ENCODE measurements around the gene PHLPP1. TPM values are rescaled to one million over a fixed set of nuclear protein-coding genes. Genes with fewer than 3 reads are reported as not detected.

Gene PHLPP1
- polyA plus RNA-seq, 1 experiment, result 5.6 TPM

DNA sequence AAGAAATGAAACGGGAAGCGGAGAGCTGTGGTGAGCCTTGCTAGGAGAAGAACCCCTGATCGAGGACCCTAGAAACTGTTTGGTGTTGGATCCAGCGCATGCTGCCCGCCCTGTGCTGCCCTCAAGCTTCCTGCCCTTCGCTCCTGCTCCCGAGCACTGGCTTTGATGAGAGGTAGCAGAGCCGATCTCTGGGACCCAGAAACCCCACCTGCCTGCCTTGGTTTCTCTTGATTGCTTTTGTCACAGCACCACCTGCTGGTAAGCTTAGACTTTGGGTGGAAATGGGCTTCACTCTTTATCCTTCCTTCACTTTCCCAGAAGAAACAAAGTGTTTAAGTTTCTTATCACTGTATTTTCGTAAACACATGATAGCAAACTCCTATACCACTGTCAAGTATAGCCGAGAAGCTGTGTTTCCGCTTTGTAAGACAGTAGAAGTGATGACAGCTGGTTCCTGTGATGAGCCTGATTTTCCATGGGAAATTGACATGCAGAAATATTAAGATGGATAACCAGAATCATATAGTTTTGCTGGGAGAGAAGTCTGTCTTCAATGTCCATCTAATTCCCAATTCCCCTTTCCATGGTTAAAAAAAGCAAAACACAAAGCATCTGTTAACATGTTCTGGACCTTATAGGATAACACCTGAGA lies 267.4 kb downstream of the PHLPP1 start:
- Histone ChIP-seq H3K27me3 (ENCODE audit: control insufficient read depth, insufficient read depth, low read length) (no peaks in the 10 kb centered on the region), H3K27ac (ENCODE audit: low read depth, low read length) (no peak overlapping the region), H3K9me3 (ENCODE audit: control insufficient read depth, insufficient read depth, low read length) (no peaks in the 10 kb centered on the region; the same call in 1 of the 2 replicates), H3K4me3 (ENCODE audit: low read depth, low read length) (no peak overlapping the region)
- ChIA-PET POLR2A (no interaction called here), CTCF (interaction anchor here (0.5 to 7.9 kb wide), 50 partner anchors 10 to 557 kb away, joined by 3 to 211 read pairs (median 4); partner anchors contain the start of genes PHLPP1 and ZCCHC2)
- peak; percentile 11 for DNase-seq (ENCODE audit: low read depth, low spot score)
- TF ChIP-seq, protein P1, sequence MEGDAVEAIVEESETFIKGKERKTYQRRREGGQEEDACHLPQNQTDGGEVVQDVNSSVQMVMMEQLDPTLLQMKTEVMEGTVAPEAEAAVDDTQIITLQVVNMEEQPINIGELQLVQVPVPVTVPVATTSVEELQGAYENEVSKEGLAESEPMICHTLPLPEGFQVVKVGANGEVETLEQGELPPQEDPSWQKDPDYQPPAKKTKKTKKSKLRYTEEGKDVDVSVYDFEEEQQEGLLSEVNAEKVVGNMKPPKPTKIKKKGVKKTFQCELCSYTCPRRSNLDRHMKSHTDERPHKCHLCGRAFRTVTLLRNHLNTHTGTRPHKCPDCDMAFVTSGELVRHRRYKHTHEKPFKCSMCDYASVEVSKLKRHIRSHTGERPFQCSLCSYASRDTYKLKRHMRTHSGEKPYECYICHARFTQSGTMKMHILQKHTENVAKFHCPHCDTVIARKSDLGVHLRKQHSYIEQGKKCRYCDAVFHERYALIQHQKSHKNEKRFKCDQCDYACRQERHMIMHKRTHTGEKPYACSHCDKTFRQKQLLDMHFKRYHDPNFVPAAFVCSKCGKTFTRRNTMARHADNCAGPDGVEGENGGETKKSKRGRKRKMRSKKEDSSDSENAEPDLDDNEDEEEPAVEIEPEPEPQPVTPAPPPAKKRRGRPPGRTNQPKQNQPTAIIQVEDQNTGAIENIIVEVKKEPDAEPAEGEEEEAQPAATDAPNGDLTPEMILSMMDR (IDR thresholded peaks at IDR 0.05; ENCODE audit: low read depth, low read length), result peak; percentile 85

DNA sequence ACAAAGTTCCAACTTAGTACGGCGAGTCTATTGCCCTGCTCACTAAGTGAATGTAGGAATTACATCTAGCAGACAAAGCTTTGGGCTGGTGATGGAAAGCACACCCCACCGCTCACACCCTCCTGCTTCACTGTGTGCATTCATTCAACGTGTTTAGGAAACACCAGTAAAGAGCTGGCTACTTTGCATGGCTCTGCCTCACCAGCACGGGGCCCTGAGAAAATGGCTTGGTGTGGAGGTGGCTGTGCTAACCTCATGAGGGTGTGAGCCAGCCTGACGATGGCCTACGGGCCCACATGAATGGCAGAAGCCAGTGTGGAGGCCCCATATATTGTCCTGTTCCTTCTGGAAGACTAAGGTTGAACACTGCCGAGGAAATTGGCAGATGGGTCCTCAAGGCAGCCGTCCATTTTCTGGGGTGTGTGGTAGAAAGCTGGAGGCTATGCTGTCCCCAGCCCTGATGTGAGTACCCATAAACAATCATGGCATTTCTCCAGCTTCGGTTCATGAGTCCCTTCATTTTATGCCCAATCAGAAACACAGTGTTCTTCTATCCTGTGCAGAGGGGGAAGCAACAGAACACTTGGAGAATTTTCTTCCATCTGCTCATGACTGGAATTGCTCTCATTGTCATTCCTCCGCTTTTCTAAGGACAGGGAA lies 269.4 kb downstream of the PHLPP1 start:
- Histone ChIP-seq H3K9me3 (ENCODE audit: control insufficient read depth, insufficient read depth, low read length) (no peaks in the 10 kb centered on the region), H3K27ac (ENCODE audit: low read depth, low read length) (no peak overlapping the region), H3K27me3 (ENCODE audit: control insufficient read depth, insufficient read depth, low read length) (peaks cover 5% of the 10 kb centered on the region), H3K4me3 (ENCODE audit: low read depth, low read length) (no peak overlapping the region)
- TF ChIP-seq, protein P1 (IDR thresholded peaks at IDR 0.05; ENCODE audit: low read depth, low read length), result no peak
- DNase-seq (ENCODE audit: low read depth, low spot score), result no peak
- CTCF ChIA-PET, result interaction anchor here (0.7 to 2.0 kb wide), 5 partner anchors 269 to 460 kb away, joined by 3 to 10 read pairs (median 4); no protein-coding TSS in a partner anchor
- POLR2A ChIA-PET, result no interaction called here

GRCh38 chr18:62986490-62986889 lies 271.1 kb downstream of the PHLPP1 start:
- Histone ChIP-seq H3K27me3 (ENCODE audit: control insufficient read depth, insufficient read depth, low read length) (peaks cover 5% of the 10 kb centered on the region), H3K9me3 (ENCODE audit: control insufficient read depth, insufficient read depth, low read length) (no peaks in the 10 kb centered on the region; the same call in 1 of the 2 replicates), H3K27ac (ENCODE audit: low read depth, low read length) (no peak overlapping the region), H3K4me3 (ENCODE audit: low read depth, low read length) (no peak overlapping the region)
- DNase-seq (ENCODE audit: low read depth, low spot score), result no peak
- ChIA-PET CTCF (no interaction called here), POLR2A (no interaction called here)
- TF ChIP-seq, protein P1 (IDR thresholded peaks at IDR 0.05; ENCODE audit: low read depth, low read length), result no peak

DNA sequence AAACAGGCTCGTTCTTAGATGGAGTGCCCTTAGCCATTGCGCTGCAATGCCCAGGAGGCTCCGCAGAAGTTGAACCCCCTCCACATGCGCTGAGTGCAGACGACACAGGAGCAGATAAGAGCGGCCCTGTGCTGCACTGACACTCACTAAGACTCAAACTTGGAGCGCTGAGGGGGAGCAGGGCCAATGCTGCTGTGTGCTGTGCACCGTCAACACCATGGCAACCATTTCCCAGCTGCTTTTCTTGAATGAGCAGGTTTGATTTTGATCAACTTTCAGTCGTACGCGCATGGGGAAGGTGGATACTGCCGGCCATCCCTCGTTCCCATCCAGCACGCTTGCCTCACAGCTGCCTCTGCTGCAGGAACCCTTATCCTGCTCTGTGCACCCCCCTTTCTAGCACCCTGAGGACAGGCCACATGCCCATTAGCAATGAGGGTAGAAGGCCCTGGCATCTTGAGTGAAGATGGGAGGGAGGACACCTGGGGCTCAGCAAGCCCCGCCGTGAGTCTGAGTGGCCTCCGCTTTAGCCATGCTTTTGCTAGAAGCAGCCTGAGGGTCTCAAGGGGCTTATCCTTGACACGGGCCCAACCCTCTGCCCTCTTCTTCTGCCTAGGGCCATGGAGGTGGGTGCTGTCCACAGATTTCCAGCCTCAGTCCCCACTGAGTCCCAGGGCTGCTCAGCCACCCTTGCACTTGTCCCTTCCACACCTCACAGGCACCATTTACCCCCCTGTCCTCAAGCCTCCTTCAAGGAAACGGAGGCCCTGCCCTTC lies 271.9 kb downstream of the PHLPP1 start:
- POLR2A ChIA-PET, result no interaction called here
- DNase-seq (ENCODE audit: low read depth, low spot score), result no peak
- peaks cover 4% of the 10 kb centered on the region; the same call in 1 of the 2 replicates for H3K9me3 ChIP-seq (ENCODE audit: control insufficient read depth, insufficient read depth, low read length)
- CTCF ChIA-PET, result interaction anchor here (0.6 kb wide), 1 partner anchor 806 kb away, joined by 4 read pairs; no protein-coding TSS in a partner anchor
- no peak overlapping the region for H3K27ac ChIP-seq (ENCODE audit: low read depth, low read length)
- H3K4me3 ChIP-seq (ENCODE audit: low read depth, low read length), result no peak overlapping the region
- TF ChIP-seq, protein P1 (IDR thresholded peaks at IDR 0.05; ENCODE audit: low read depth, low read length), result no peak
- peaks cover 5% of the 10 kb centered on the region for H3K27me3 ChIP-seq (ENCODE audit: control insufficient read depth, insufficient read depth, low read length)

Data from AG04450 (cell line).